ENCODE results near the gene CUL1.

DNA sequence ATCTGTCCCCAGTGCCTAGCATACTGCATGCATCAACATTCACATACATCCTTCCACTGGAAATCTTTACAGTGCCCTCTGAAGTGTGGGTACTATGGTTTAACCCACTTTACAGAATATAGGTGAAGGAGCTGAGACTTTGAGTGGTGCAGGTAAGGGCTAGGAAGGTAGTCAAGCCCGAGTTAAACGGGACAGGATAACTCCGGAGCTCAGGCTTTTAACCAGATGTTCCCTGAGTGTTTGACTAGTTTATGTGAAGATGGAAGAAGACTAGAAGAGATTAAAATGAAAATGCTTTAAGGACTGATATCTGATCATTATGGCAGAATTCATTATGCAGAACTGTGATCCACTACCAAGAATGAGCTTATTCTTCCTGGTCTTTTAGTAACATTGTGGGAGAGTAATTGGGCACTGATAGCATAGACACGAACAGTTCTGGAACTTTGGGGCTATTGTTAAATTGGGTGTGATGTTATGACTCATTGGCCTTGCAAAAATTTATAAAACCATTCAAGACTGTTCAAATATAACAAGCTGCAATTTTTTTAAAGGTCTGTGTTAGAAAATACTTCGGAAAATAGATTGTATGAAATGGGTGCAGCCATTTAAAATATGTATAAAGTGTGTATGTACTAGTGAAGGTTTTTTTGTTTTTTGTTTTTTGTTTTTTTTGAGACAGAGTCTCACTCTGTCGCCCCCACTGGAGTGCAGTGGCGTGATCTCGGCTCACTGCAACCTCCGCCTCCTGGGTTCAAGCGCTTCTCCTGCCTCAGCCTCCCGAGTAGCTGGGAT is 4.4 kb downstream of the CUL1 start:
- no peak for TF ChIP-seq CTCF (IDR thresholded peaks at IDR 0.05)
- no peak for TF ChIP-seq ZFX (IDR thresholded peaks at IDR 0.05; ENCODE audit: borderline replicate concordance)
